Measurements from ENCODE around the gene ERC2.

ERC2 gene

GRCh38 chr3:55588146-55588765 lies 880.0 kb downstream of the ERC2 start:
- DNase-seq (ENCODE audit: low read depth), result no peak

DNA sequence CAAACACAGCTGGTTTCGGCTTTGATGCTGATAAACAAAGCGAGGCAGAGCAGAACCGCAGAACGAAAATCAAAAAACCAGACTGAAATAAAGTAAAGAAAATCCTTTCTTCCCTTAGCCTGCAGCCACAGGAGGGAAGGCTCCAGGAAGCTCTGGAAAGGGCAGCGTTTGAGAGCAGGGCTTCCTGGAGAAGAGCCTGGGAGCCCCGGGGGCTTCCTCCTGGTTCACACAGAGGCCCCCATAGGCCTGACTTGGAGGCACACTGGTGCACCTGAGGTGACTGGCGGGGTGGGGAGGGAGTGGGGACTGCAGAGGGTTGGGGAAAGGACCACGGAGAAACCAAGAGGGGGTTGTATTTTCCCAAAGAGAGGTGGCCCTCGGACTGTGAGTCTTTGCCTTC lies 882.4 kb downstream of the ERC2 start:
- no peak for DNase-seq (ENCODE audit: low read depth)

DNA sequence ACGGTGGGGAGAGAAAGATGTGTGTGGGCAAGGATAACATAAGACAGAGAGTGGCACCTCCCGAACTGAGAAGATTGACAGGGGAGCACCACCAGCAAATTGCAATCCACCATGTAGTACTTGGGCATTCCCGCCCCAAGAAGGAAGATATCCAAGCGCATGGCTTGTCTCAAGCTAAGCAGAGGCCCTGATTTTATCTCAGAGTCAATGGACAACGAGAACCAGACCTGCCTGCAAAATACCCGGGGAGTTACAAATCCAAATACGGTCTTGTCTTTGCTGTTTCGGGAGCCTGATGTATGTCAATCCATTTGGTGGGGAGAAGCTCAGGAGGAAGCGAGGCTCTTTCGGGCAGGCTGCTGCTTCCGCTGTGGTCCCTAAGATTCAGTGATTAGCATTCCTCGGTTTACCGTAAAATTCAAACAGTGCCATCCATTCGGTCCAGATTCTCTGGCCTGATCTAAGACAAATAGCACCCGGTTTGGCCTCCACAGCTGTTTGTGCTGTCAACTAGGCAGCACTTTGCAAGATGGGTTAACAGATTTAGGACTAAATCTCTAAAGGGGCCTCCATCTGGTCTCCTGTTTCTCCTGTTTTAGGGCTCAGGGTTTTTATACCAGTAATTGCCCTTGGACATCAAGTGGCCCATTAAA lies 883.4 kb downstream of the ERC2 start:
- no peak for DNase-seq (ENCODE audit: low read depth)

- no peak for DNase-seq (ENCODE audit: low read depth)
These were observed 884.2 kb downstream of the ERC2 start for GRCh38 chr3:55584030-55584429.

GRCh38 chr3:55583475-55583874 lies 884.8 kb downstream of the ERC2 start:
- no peak for DNase-seq (ENCODE audit: low read depth)

DNA sequence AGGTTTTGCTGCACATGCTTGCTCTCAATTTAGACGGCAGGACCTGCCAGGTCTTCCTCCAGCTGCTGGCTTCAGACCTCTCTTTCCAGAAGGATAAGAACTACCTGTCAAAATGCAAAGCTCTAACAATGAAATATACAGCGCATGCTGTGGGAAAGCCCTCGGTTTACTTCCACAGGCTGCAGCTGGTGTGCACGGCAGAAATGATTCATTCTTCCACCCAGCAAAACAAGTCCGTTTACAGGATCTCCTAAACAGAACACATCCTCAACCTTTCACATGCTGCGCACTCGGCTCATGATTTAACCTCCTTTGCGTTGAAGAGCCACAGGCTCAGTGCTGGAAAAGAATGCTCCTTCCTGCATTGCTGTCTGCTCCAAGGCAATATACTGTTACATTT lies 888.8 kb downstream of the ERC2 start:
- no peak for DNase-seq (ENCODE audit: low read depth)

- DNase-seq (ENCODE audit: low read depth), result no peak
These were observed 891.5 kb downstream of the ERC2 start for GRCh38 chr3:55576621-55577388.

DNA sequence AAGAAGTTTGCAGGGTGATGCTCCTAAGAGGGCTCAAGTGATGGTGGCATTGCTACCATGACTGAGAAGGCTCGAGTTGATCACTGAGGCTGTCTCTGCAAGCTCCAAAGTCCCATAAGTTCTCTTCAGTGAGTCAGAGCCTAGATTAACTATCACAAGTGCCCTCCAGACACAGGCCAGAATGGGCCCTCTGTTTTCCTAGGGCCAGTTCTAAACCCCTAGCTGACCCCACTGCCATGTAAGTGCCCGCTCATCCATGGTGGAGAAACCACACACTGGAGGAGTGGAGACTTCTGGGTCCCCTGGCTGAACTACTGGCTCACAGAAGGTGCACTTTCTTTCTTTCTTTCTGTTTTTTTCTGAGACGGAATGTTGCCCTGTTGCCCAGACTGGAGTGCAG lies 893.6 kb downstream of the ERC2 start:
- no peak for DNase-seq (ENCODE audit: low read depth)

DNA sequence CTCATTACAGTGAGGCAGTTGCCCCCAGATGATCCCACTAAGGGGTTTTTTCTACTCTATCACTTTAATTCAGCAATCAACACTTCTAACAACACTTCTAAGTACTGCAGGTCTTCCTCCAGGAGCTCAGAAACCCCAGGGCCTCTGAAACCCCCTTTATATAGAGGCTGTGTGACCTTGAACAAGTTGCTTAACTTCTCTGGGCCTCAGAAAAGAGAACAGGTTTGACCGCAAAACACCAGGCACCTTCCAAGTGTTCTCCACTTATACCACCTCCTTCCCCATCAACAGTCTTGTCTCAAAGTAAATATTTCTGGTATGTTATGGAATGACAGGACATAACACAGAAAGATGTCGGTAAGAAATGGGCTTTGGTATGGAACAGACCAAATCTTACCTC lies 895.5 kb downstream of the ERC2 start:
- no peak for DNase-seq (ENCODE audit: low read depth)

GRCh38 chr3:55571913-55572312 lies 896.4 kb downstream of the ERC2 start:
- no peak for DNase-seq (ENCODE audit: low read depth)

GRCh38 chr3:55571216-55571813 lies 897.0 kb downstream of the ERC2 start:
- no peak for DNase-seq (ENCODE audit: low read depth)

DNA sequence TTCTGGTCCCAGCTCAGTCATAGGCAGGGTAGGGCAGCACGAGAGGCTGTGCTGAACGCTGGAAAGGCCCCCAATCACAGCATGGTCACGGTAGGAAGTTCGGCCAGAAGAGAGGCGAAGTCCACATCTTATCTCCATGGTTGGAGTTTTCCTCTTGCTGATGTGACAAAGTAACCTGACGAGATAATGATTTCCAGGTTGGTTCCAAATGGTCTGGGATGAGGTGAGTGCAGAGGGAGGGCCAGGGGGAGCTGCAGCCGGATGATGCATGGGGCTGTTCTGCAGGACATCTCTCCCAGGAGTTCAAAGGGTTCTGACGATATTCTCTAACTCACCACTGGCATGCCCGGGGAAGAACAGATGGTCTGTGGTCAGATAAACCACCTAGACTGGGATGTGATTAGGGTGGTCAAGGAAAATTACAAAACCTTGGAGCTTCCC lies 898.0 kb downstream of the ERC2 start:
- no peak for DNase-seq (ENCODE audit: low read depth)

- DNase-seq (ENCODE audit: low read depth), result no peak
These were observed 899.2 kb downstream of the ERC2 start for GRCh38 chr3:55569033-55569599.

DNA sequence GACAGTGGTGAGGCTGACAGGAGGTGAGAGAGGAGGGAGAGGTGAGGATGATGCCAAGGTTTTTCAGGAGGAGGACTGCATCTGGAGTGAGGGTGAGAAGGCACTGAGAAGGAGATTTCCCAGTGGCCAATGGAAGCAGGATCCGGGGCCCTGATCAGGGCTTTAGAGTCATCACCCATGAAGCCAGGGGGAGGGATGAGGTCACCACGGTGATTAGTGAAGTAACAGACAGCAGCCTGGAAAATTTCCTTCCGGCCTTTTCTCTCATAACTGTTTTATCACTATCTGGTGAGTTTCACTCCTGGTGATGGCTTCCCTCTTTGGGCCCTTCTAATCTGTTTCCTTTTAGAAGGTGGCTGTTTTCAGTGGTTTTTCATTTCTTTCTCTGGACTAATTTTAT lies 900.7 kb downstream of the ERC2 start:
- no peak for DNase-seq (ENCODE audit: low read depth)

GRCh38 chr3:55567121-55567520 lies 901.1 kb downstream of the ERC2 start:
- no peak for DNase-seq (ENCODE audit: low read depth)

DNA sequence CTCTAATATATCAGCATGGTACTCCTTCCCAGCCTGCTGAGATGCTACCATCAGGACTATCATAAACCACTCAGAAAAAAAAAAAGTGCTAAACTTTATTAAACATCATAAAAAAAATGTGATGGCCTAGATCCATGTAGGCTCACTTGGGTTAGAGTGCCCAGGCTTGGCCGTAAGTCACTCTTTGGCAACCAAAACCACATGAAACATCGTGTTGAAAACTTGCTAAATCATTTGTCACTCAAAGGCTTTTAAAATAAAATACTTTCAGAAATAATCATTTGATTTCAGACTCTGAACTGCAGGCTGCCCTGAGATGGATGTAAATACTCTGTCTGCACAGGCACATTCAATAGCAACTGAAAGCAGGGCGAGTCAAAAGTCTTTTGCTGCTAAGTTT lies 902.7 kb downstream of the ERC2 start:
- DNase-seq (ENCODE audit: low read depth), result no peak

- no peak for DNase-seq (ENCODE audit: low read depth)
These were observed 903.5 kb downstream of the ERC2 start for GRCh38 chr3:55564726-55565125.

GRCh38 chr3:55562700-55563099 lies 905.6 kb downstream of the ERC2 start:
- no peak for DNase-seq (ENCODE audit: low read depth)

- no peak for DNase-seq (ENCODE audit: low read depth)
These were observed 908.5 kb downstream of the ERC2 start for GRCh38 chr3:55559500-55560423.

GRCh38 chr3:55558316-55558715 lies 910.0 kb downstream of the ERC2 start:
- no peak for DNase-seq (ENCODE audit: low read depth)

DNA sequence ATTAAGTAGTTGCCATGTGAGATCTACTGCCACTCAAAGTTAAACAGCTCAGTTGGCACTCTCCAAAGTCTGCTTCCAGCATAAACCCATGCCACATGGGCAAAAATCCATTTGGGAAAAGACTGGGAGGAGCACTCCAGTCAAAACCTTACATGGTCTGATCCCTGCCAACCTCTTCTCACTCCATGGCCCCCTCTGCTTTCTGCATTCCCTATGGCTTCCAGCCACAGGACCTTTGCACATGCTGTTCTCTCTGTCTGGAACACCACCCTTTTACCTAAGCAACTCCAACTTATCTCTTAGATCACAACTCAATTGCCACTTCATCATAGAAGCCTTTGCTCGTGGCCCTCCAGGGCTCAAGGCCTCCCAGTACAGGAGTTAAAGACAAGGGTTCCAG lies 910.7 kb downstream of the ERC2 start:
- no peak for DNase-seq (ENCODE audit: low read depth)
